GM20431 (cell line): ENCODE measurements around the gene NEGR1.
"Not testable (repeated sequence)": the region's sequence is repeated elsewhere in the genome, so short reads cannot be mapped to it uniquely, and the experiment has no call there.

ENCODE experiments used
- in situ Hi-C: fragments of 300-500 bp; cut with MseI, MboI; formaldehyde crosslinking; loops from one replicate; pipeline ENCODE4 v1.15.0; 2020; ENCODE audit warnings: low sequenced_read_pairs; ENCODE audit not compliant: unreplicated experiment

NEGR1 gene

GRCh38 chr1:72235931-72236330 is 46.4 kb downstream of the NEGR1 start:
- in situ Hi-C loops = not testable (repeated sequence)

GRCh38 chr1:72235062-72235461 is 47.3 kb downstream of the NEGR1 start:
- in situ Hi-C loops = no loop called here

GRCh38 chr1:72230746-72231145 is 51.6 kb downstream of the NEGR1 start:
- in situ Hi-C loops = no loop called here

- in situ Hi-C loops = no loop called here
These were observed 52.4 kb downstream of the NEGR1 start for GRCh38 chr1:72229893-72230292.

GRCh38 chr1:72227667-72228066 is 54.7 kb downstream of the NEGR1 start:
- in situ Hi-C loops = no loop called here

GRCh38 chr1:72224506-72224905 is 57.8 kb downstream of the NEGR1 start:
- in situ Hi-C loops = no loop called here

- in situ Hi-C loops = no loop called here
These were observed 60.5 kb downstream of the NEGR1 start for GRCh38 chr1:72221811-72222210.

GRCh38 chr1:72218141-72218739 is 64.1 kb downstream of the NEGR1 start:
- in situ Hi-C loops = no loop called here

- in situ Hi-C loops = no loop called here
These were observed 75.3 kb downstream of the NEGR1 start for GRCh38 chr1:72207059-72207458.

- in situ Hi-C loops = no loop called here
These were observed 79.6 kb downstream of the NEGR1 start for GRCh38 chr1:72202761-72203160.

- in situ Hi-C loops = no loop called here
These were observed 84.6 kb downstream of the NEGR1 start for GRCh38 chr1:72197786-72198185.

- in situ Hi-C loops = no loop called here
These were observed 95.5 kb downstream of the NEGR1 start for GRCh38 chr1:72186733-72187307.

GRCh38 chr1:72184099-72184701 is 98.1 kb downstream of the NEGR1 start:
- in situ Hi-C loops = no loop called here

GRCh38 chr1:72182859-72183258 is 99.5 kb downstream of the NEGR1 start:
- in situ Hi-C loops = no loop called here

- in situ Hi-C loops = no loop called here
These were observed 104.1 kb downstream of the NEGR1 start for GRCh38 chr1:72178266-72178665.

GRCh38 chr1:72177711-72178110 is 104.6 kb downstream of the NEGR1 start:
- in situ Hi-C loops = no loop called here

GRCh38 chr1:72170246-72170645 is 112.1 kb downstream of the NEGR1 start:
- in situ Hi-C loops = no loop called here

- in situ Hi-C loops = no loop called here
These were observed 115.9 kb downstream of the NEGR1 start for GRCh38 chr1:72166426-72166825.

- in situ Hi-C loops = no loop called here
These were observed 131.8 kb downstream of the NEGR1 start for GRCh38 chr1:72150508-72150907.

- in situ Hi-C loops = no loop called here
These were observed 140.5 kb downstream of the NEGR1 start for GRCh38 chr1:72141875-72142274.

- in situ Hi-C loops = no loop called here
These were observed 142.1 kb downstream of the NEGR1 start for GRCh38 chr1:72140222-72140621.

GRCh38 chr1:72137656-72138055 is 144.7 kb downstream of the NEGR1 start:
- in situ Hi-C loops = no loop called here
